Retinal pigment epithelial cell (primary cell): ENCODE measurements around the gene ATP6V0A4.
A peak's percentile ranks its signal among the peaks of the same experiment; 100 is the strongest.

Experiments
- DNase-seq: peaks from one replicate; pipeline ENCODE4 v3.0.0-alpha.2; 2010; ENCODE audit warnings: low read depth
- H3K4me3 ChIP-seq: 2 replicates; pipeline ENCODE4 v1.5.1; 2011; ENCODE audit warnings: mild to moderate bottlenecking, low read length, control low read depth, moderate library complexity
- CTCF ChIP-seq: conservative IDR thresholded peaks from 2 replicates; pipeline ENCODE4 v1.5.1; 2011; ENCODE audit warnings: low read depth, low read length, control low read depth, inconsistent platforms

The ATP6V0A4 gene

GRCh38 chr7:138710536-138711385, 87.2 kb downstream of the ATP6V0A4 start:
- peak; percentile 28 for DNase-seq
- no peak for TF ChIP-seq CTCF
- no peak overlapping the region for H3K4me3 ChIP-seq

DNA sequence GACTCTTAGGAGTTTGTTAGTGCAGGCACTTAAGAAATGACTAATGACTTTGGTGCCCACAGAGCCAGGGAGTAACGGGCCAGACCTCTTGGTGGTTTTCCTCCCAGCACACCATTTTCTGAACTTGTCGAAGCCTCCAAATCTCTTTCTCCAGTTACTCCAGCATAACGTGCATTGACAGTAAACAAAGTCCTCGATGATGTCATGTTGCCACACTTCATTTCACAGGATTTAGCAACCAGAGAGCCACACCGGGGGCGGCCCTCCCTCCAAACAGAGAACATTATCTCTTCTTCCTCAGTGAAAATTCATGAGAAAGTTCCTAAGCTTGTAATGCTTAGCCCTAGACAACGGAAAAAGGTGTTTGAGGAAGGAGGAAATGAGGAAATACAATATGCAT, 92.8 kb downstream of the ATP6V0A4 start:
- no peak for TF ChIP-seq CTCF
- DNase-seq: no peak
- H3K4me3 ChIP-seq: no peak overlapping the region

GRCh38 chr7:138701537-138701923, 96.5 kb downstream of the ATP6V0A4 start:
- no peak overlapping the region for H3K4me3 ChIP-seq
- TF ChIP-seq CTCF: no peak
- no peak for DNase-seq

GRCh38 chr7:138700857-138701536, 97.0 kb downstream of the ATP6V0A4 start, which contains the start of gene SVOPL:
Gene SVOPL (minus strand): TSS chr7:138701362. CDS start chr7:138679045, 22,317 bp downstream.
- DNase-seq: no peak
- no peak for TF ChIP-seq CTCF
- H3K4me3 ChIP-seq: no peak within 1 kb of the TSS

DNA sequence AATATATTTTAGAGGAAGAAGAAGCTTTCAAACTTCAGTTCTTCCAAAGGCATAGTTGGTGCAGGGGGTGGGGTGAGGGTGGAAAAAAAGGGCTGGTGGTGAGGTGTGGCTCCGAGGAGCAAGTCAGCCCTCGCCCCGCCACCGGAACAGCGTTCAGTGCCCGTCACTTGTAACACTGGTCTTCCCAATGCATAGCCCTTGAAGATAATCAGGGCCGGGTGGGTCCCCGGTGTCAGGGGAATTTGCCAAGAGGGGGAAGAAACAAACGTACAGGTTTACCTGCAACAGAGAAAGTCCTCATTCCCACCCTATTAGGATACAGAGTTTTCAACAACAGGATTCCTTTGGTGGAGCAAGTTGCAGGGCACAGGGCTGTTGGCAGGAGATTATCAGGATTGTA, 98.3 kb downstream of the ATP6V0A4 start:
- no peak overlapping the region for H3K4me3 ChIP-seq
- DNase-seq: no peak
- no peak for TF ChIP-seq CTCF

DNA sequence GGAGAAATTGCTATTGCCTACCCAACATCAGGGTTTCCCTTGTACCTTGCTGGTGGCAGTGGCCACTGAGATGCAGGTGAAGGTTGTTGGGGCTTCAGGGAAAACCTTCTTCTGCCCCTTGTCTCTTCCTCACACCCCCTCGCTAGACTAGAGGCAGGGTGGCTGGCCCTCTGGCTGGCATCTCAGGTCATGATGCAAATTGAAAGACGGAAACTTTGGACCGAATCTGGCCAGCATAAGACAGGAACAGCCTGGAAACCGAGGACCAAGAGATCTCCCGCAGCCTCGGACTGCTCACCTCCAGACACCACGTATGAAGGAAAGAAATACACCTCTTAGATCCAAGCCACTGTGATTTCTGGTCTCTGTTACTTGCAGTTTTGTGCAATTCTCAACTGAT, 99.7 kb downstream of the ATP6V0A4 start:
- no peak for DNase-seq
- no peak for TF ChIP-seq CTCF
- no peak overlapping the region for H3K4me3 ChIP-seq
